ENCODE measurements around the gene PC. TPM values are rescaled to one million over a fixed set of nuclear protein-coding genes. Genes with fewer than 3 reads are reported as not detected.

PC gene
- total RNA-seq, 1 donor from 2014 or later: 13.5 TPM

DNA sequence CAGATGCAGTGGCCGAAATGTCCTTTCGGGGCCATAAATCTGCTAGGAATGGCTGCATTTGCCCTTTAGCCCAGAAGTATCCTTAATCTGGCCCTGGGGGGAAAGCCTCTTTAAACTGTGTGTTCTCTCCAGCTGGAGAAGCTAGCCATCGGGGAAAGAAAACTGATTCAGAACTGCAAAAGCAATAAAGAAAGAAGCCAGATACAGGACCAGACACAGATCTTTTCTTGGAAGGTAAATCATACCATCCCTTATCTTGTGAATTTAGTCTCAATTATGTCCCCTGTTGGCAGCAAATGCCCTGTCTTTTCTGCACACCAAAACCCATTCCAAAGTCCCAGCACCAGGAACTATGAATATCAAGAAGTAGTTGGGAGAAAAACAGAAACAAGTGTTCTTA, 25.6 kb downstream of the PC start:
- no peak for DNase-seq (ENCODE audit: low spot score in 2 of 2)
- TF ChIP-seq, protein P1, sequence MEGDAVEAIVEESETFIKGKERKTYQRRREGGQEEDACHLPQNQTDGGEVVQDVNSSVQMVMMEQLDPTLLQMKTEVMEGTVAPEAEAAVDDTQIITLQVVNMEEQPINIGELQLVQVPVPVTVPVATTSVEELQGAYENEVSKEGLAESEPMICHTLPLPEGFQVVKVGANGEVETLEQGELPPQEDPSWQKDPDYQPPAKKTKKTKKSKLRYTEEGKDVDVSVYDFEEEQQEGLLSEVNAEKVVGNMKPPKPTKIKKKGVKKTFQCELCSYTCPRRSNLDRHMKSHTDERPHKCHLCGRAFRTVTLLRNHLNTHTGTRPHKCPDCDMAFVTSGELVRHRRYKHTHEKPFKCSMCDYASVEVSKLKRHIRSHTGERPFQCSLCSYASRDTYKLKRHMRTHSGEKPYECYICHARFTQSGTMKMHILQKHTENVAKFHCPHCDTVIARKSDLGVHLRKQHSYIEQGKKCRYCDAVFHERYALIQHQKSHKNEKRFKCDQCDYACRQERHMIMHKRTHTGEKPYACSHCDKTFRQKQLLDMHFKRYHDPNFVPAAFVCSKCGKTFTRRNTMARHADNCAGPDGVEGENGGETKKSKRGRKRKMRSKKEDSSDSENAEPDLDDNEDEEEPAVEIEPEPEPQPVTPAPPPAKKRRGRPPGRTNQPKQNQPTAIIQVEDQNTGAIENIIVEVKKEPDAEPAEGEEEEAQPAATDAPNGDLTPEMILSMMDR (IDR thresholded peaks at IDR 0.05): no peak
- Histone ChIP-seq H3K36me3 (no peaks in the 10 kb centered on the region), H3K4me3 (no peak overlapping the region), H3K4me1 (no peaks in the 10 kb centered on the region), H3K27ac (no peak overlapping the region), H3K9me3 (no peaks in the 10 kb centered on the region), H3K27me3 (no peaks in the 10 kb centered on the region)
- intact Hi-C loops (cut with DNase I): no loop called here

DNA sequence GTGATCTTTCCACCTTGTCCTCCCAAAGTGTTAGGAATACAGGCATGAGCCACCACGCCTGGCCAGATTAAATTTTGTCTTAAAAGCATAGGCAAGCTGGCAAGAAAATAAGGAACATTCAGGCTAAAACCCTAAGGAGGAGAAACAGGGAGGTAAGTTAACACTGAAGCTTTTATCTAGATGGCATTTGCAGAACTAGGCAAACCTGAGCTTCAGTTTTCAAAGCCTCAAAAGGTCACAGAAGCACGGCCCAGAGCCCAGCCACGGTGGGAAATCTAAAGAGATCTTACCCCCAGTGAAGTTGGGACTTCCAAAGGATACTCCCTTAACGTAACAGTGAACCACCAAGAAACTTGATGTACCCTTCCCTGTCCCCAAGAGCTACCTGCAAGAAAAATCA, 28.4 kb downstream of the PC start:
- Histone ChIP-seq H3K36me3 (no peaks in the 10 kb centered on the region), H3K27me3 (no peaks in the 10 kb centered on the region), H3K4me3 (no peak overlapping the region), H3K27ac (no peak overlapping the region), H3K9me3 (no peaks in the 10 kb centered on the region), H3K4me1 (no peaks in the 10 kb centered on the region)
- TF ChIP-seq, protein P1 (IDR thresholded peaks at IDR 0.05): no peak
- no peak for DNase-seq (ENCODE audit: low spot score in 2 of 2)
- intact Hi-C loops (cut with DNase I): no loop called here

DNA sequence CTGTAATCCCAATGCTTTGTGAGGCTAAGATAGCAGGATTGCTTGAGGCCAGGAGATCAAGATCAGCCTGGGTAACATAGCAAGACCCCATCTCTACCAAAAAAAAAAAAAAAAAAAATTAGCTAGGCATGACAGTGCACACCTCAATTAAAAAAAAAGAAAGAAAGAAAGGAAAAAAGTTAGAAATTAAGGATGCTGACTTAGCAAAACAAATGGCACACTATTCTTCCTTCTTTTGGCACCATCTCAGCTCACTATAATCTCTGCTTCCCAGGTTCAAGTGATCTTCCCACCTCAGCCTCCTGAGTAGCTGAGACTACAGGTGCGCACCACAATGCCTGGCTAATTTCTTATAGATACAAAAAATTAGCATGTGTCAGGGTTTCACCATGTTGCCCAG, 33.9 kb downstream of the PC start:
- no peaks in the 10 kb centered on the region for H3K27me3 ChIP-seq
- H3K27ac ChIP-seq: no peak overlapping the region
- TF ChIP-seq, protein P1 (IDR thresholded peaks at IDR 0.05): no peak
- H3K4me1 ChIP-seq: no peaks in the 10 kb centered on the region
- no peaks in the 10 kb centered on the region for H3K36me3 ChIP-seq
- H3K9me3 ChIP-seq: no peaks in the 10 kb centered on the region
- DNase-seq (ENCODE audit: low spot score in 2 of 2): no peak
- H3K4me3 ChIP-seq: no peak overlapping the region
- intact Hi-C loops (cut with DNase I): no loop called here

DNA sequence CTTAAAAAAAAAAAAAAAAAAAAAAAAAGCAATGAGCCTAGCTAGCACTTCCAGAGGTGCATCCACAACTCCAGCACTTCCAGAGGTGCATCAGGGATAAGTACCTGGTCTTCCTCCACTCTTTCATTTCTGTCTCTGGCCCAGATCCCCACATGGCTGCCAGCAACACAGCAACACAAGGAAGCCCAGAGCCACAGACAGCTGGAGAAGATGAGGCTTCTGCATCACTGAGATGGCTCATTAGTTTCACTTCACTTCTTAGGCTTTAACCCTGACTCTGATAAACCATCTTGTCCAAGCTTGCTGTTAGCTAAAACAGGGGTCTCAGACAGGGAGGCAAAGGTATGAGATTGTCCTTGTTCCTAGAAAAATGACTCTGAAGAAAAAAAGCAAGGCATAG, 35.6 kb downstream of the PC start:
- Histone ChIP-seq H3K36me3 (no peaks in the 10 kb centered on the region), H3K4me1 (no peaks in the 10 kb centered on the region), H3K9me3 (no peaks in the 10 kb centered on the region), H3K27me3 (no peaks in the 10 kb centered on the region), H3K27ac (no peak overlapping the region), H3K4me3 (no peak overlapping the region)
- intact Hi-C loops (cut with DNase I): no loop called here
- TF ChIP-seq, protein P1 (IDR thresholded peaks at IDR 0.05): no peak
- DNase-seq (ENCODE audit: low spot score in 2 of 2): no peak

DNA sequence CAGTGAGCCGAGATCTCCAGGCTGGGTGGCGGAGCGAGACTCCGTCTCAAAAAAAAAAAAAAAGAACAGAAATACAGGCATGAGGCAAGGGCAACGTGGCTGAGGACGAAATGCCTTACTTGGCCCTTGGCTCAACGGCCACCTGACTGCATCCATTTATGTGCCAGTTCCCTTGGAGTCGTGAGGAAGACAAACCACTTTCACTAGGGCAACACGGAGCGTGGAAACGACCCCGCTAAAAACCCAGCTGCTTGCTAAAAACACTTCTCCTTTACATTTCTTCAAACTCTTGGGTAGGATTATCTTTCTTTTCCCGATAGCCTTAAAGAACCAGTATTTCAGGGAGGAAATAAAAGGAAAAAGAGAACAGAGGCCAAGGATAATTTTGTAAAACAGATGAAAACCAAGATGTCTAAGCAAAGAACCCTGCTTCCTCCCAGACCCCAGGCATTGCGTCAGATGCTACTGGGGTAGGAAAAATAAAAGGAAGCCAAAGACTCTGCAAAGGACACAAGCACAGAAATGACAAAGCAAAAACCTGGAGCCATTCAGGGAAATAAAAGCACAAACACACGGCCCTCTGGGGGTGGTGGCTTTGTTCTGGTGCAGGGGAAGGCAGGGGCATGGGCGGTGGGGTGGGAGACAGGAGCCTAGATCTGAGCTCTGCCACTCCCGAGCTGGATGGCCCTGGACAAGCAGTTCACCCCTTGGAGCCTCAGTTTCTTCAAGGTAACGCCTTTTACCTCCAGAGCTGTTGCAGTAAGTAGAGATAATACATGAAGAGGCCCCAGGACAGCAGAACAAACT, 37.0 kb downstream of the PC start:
- Histone ChIP-seq H3K27ac (no peak overlapping the region), H3K36me3 (no peaks in the 10 kb centered on the region), H3K9me3 (no peaks in the 10 kb centered on the region), H3K4me3 (no peak overlapping the region), H3K27me3 (no peaks in the 10 kb centered on the region), H3K4me1 (no peaks in the 10 kb centered on the region)
- no peak for DNase-seq (ENCODE audit: low spot score in 2 of 2)
- intact Hi-C loops (cut with DNase I): no loop called here
- TF ChIP-seq, protein P1 (IDR thresholded peaks at IDR 0.05): no peak

All from ascending aorta (tissue), 2 donors.